NCI-H1930 (cell line): ENCODE results near the gene AP3S1.
"Not testable (repeated sequence)": the region's sequence is repeated elsewhere in the genome, so short reads cannot be mapped to it uniquely, and the experiment has no call there.

ENCODE experiments used
- DNase-seq, 2 experiments: peaks; one replicate each; lab custom pipeline; 2025; lab: John Stamatoyannopoulos, UW

The AP3S1 gene

GRCh38 chr5:115872447-115872846, 30.7 kb downstream of the AP3S1 start:
- DNase-seq, result no peak

DNA sequence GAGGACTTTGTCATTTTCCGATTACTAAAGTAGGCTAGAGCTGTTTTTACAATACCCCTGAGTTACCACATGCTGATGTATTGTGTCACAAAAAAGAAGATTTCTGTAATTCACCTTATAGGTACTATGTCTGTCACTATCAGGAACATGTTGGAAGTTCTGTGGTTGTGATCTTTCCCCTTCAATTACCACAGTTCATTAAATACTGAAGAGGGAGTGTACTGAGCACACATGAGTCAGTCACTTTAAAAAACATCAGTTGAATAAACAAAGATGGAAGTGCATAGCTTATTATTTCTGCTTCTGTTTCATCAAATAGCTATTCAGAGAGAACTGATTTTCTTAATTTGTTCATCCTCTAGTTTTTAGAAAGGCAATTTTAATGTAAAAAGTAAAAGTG, 31.7 kb downstream of the AP3S1 start:
- DNase-seq, result no peak

GRCh38 chr5:115875447-115875846, 33.7 kb downstream of the AP3S1 start:
- no peak for DNase-seq

DNA sequence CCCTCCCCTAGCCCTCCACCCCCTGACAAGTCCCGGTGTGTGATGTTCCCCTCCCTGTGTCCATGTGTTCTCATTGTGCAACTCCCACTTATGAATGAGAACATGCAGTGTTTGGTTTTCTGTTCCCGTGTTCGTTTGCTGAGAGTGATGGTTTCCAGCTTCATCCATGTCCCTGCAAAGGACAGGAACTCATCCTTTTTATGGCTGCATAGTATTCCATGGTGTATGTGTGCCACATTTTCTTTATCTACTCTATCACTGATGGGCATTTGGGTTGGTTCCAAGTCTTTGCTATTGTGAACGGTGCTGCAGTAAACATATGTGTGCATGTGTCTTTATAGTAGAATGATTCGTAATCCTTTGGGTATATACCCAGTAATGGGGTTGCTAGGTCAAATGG, 35.6 kb downstream of the AP3S1 start:
- DNase-seq, result not testable (repeated sequence)

DNA sequence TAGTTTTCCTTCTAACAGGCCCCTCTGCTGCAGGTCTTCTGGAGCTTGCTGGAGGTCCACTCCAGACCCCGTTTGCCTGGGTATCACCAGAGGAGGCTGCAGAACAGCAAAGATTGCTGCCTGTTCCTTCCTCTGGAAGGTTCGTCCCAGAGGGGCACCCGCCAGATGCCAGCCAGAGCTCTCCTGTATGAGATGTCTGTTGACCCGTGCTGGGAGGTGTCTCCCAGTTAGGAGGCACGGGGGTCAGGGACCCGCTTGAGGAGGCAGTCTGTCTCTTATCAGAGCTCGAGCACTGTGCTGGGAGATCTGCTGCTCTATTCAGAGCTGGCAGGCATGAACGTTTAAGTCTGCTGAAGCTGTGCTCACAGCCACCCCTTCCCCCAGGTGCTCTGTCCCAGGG, 40.7 kb downstream of the AP3S1 start:
- not testable (repeated sequence) for DNase-seq

GRCh38 chr5:115884704-115885103, 43.0 kb downstream of the AP3S1 start:
- DNase-seq, result no peak

GRCh38 chr5:115885208-115885607, 43.5 kb downstream of the AP3S1 start:
- not testable (repeated sequence) for DNase-seq

DNA sequence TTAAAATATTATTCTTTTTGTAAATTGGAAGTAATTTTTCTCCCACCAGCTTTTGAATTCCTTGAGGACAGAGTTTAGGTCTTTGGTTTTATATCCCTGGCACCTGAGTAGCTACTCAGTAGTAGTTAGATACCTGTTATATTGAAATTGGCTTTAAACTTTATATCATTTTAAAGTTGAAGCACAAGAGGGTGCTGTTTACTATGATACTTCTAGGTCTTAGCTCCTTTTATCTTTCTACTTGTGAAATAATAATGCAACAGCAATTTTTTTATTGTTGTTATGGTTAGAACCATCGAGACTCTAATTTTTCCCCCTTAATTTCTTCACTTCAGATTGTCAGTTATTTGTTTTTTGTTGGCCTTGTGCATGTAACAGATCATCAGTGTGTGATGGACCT, 46.3 kb downstream of the AP3S1 start:
- no peak for DNase-seq

GRCh38 chr5:115892021-115892420, 50.3 kb downstream of the AP3S1 start:
- no peak for DNase-seq

DNA sequence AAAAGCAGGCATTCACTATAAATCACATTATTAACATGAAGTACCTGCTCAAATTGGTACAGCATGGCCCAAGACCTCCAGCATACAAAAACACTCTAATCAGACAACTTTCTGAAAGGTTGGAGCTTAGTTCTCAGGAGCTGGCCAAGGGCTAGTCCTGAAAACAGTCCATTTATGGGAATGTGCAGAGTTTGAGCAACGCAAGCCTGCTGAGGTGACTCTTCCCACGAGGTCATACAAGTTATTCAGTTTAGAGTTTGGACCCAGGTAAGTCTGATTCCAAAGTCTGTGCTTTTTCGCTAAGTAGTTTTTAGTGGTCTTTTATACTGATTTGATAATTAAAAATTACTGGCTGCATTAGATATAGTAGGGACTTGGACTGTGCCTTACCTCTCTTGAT, 52.6 kb downstream of the AP3S1 start:
- no peak for DNase-seq

DNA sequence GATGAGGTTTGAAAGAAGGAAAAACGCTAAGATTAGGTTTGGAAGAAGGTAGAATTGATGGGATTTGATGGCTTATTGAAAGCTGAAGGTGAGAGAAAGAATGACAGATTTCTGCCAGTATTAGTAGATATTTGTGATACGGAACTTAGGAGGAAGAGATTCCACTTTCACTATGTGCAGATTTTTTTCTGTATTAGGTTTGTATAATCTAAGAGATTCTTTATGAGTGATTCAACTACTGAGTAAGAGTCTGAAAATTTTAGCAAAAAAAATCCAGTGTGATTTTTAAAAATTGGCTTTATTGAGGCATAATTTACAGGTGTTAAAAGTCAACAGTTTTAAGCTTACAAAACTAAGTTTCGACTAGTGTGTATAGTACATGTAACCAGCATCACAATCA, 54.1 kb downstream of the AP3S1 start:
- DNase-seq, result no peak

- DNase-seq, result no peak
Measured at GRCh38 chr5:115898656-115899055, 56.9 kb downstream of the AP3S1 start.

DNA sequence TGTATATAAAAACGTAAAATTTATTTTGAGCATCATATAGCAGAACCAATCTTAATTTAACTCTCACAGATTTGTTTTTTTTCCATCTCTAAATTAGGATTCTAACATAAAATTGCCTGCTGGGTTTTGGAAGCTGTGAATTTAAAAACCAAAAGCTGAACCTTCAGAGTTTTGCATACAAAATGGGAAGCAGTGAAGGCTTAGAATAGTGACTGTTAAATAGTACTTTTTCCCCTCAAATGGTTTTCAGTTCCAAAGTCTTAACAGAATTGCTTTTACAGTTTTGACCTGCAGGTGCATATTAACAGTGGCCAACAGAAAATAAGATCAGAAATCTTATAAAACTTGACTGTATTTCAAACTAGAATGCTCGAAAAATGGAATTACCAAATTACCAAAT, 65.4 kb downstream of the AP3S1 start:
- no peak for DNase-seq

DNA sequence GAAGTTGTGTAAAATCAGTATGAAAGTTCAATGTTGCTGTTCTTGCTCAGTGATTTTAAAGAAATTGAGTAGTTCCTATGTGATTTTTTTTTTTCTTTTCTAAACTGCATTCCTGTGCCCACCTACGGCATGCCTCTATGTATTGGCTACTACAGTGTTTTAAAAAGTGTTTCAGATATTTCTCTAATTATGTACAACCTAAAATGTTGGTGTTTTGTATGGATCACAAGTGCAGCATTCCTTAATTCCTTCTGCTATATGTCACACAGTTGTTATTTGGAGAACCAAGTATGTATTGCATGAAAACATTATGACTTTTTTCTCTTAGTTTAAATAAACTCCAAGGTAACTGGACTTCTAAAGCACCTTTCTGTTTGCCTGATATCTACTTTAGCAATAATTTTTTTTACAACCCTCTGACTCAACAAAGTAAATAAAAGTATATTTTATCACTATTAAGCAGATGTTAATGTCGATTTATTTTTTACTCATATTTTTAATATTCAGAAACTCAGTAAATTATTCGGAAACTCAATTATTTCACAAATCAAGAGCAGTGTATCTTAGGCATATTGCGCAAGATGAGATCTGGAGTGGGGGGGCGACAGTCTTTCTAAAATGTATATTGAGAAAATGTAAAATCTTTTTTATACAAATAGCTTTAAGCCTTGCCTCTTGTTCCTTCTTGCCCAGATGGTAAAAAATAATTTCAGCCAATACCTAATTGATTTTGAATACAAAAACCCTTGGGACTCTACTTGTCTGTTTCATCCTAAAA, 72.1 kb downstream of the AP3S1 start:
- not testable (repeated sequence) for DNase-seq

DNA sequence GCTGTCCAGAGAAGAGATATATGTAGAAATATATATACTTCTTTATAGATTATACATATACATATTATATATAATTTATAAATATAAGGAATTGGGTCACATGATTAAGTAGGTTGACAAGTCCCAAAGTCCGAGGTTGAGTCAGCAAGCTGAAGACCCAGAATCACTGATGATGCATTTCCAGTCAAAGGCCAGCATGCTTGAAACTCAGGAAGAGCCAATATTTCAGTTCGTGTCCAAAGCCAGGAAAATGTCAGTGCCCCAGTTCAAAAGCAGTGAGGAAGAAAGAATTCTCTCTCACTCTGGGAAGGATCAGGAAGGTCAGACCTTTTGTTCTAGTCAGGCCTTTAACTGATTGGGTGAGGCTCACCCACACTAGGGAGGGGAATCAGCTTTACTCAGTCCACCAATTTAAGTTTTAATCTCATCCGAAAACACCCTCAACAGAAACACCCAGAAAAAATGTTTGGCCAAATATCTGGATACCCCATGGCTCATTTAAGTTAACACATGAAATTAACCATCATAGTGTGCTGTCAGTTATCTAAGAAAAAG, 78.5 kb downstream of the AP3S1 start:
- no peak for DNase-seq

DNA sequence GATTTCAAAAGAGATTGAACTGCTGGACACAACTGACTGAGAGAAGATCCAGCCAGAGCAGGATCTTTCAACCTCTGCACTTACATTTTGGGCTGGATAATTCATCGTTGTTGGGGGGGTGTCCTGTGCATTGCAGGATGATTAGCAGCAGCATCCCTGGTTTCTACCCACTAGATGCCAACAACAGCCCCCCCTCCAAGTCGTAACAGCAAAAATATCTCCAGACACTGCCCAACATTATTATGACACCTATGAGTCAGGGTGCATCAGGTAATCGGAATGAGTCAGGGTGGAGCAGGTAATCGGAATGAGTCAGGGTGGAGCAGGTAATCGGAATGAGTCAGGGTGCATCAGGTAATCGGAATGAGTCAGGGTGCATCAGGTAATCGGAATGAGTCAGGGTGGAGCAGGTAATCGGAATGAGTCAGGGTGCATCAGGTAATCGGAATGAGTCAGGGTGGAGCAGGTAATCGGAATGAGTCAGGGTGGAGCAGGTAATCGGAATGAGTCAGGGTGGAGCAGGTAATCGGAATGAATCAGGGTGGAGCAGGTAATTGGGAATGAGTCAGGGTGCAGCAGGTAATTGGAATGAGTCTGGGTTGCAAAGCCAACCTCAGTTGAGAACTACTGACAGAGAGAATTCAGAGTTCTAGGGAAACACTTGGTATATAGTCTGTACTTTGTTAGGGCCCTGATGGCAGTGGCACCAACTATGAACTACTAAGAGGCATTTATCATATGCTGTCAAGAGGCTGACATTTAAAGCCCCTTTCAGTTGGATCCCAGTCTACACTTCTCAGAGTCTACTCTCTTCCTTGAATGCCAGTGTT, 87.1 kb downstream of the AP3S1 start:
- not testable (repeated sequence) for DNase-seq

DNA sequence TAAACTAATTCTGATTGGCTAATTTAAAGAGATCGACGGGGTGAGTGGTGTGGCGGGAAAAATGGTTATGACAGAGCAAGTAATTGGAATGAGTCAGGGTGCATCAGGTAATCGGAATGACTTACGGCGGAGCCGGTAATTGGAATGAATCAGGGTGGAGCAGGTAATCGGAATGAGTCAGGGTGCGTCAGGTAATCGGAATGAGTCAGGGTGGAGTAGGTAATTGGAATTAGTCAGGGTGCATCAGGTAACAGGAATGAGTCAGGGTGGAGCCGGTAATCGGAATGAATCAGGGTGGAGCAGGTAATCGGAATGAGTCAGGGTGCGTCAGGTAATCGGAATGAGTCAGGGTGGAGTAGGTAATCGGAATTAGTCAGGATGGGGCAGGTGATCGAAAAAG, 88.4 kb downstream of the AP3S1 start:
- not testable (repeated sequence) for DNase-seq

DNA sequence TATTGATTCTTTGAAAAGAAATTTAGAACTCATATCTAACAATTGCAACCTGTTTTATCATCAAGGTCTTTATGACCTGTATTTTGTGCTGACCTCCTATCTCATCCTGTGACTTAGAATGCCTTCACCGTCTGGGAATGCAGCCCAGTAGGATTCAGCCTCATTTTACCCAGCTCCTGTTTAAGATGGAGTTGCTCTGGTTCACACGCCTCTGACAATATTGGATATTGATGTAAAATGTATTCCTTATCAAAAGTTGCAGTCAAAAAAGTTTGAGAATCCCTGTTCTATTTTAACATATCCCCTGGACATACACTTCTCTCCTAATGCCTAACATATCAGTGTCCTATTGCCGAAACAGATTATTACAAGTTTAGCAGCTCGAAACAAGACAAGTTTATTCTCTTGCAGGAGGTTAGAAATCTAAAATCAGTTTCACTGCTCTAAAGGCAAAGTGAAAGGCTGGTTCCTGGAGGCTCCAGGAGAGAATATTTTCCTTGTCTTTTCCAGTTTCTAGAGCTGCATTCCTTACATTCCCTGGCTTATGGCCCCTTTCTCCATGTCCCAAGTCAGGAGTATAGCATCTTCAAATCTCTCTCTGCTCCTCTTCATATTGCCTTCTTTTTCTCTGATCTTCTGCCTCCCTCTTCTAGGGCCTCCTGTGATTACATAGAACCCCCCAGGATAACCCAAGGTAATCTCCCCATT, 89.0 kb downstream of the AP3S1 start:
- DNase-seq, result no peak

- DNase-seq, result no peak
Measured at GRCh38 chr5:115932991-115933390, 91.3 kb downstream of the AP3S1 start.

- no peak for DNase-seq
Measured at GRCh38 chr5:115934388-115934974, 92.7 kb downstream of the AP3S1 start.

DNA sequence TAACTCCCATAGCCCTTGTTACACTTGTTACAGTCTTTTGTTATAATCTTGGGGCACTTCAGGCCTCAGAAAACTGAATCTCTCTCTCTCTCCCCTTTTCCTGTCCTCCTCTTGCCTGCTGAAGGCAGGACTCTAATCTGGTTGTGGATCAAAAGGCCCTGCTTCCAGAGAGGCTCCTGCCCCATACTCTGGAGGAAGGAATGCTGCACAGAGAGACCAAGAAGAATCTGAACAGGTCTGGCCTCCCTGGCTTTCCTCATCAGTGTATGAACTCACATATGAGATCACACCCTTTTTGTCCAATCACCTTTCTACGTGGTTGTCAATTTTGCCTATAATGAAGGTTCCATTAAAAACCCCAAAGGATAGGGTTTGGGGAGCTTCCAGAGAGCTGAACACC, 94.3 kb downstream of the AP3S1 start:
- no peak for DNase-seq

DNA sequence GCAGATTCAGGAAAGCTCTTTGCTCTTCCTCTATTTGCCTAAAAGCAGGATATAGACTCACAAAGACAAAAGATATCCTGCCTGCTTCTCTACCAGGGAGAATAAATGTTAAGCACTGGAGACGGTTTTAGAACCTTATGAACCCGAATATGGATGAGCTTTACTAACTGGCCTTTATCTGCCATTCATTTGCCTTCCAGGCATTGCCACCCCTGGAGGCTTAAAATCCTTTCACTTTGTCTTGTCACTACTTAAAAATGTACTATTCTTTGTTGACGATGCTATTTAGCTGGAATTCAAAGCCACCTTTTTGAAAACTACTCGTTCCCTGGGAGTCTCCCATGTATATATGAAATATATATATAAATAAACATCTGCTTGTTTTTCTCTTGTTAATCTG, 97.3 kb downstream of the AP3S1 start:
- DNase-seq, result no peak
